Measurements from ENCODE around the gene WDR45B.

WDR45B gene

GRCh38 chr17:82619211-82619610, 29.0 kb downstream of the WDR45B start:
- TF ChIP-seq CTCF (IDR thresholded peaks at IDR 0.05; ENCODE audit: low read depth, low read length, missing control alignments) = no peak

GRCh38 chr17:82616021-82616711, 32.1 kb downstream of the WDR45B start:
- H3K4me3 ChIP-seq (replicated peaks; ENCODE audit: low read depth, low read length) = no peak overlapping the region
- DNase-seq (ENCODE audit: extremely low read depth, low read depth) = no peak
- TF ChIP-seq CTCF (IDR thresholded peaks at IDR 0.05; ENCODE audit: low read depth, low read length, missing control alignments) = no peak

More at GRCh38 chr17:82619211-82619610, 29.0 kb downstream of the WDR45B start:
- H3K4me3 ChIP-seq (replicated peaks; ENCODE audit: low read depth, low read length) = no peak overlapping the region
- no peak for DNase-seq (ENCODE audit: extremely low read depth, low read depth)

- TF ChIP-seq CTCF (IDR thresholded peaks at IDR 0.05; ENCODE audit: low read depth, low read length, missing control alignments) = no peak
- no peak overlapping the region for H3K4me3 ChIP-seq (replicated peaks; ENCODE audit: low read depth, low read length)
- no peak for DNase-seq (ENCODE audit: extremely low read depth, low read depth)
Measured at GRCh38 chr17:82615084-82616020, 32.9 kb downstream of the WDR45B start.

GRCh38 chr17:82614095-82614631, 34.1 kb downstream of the WDR45B start:
- TF ChIP-seq CTCF (IDR thresholded peaks at IDR 0.05; ENCODE audit: low read depth, low read length, missing control alignments) = no peak
- no peak for DNase-seq (ENCODE audit: extremely low read depth, low read depth)
- no peak overlapping the region for H3K4me3 ChIP-seq (replicated peaks; ENCODE audit: low read depth, low read length)

- H3K4me3 ChIP-seq (replicated peaks; ENCODE audit: low read depth, low read length) = no peak overlapping the region
- TF ChIP-seq CTCF (IDR thresholded peaks at IDR 0.05; ENCODE audit: low read depth, low read length, missing control alignments) = no peak
- no peak for DNase-seq (ENCODE audit: extremely low read depth, low read depth)
Measured at GRCh38 chr17:82613283-82614094, 34.8 kb downstream of the WDR45B start.
